GM23248 (cell line): ENCODE measurements around the gene FLAD1.

Experiments
- EZH2 ChIP-seq: fragments of 200-600 bp; sonication (generic); IDR thresholded peaks from 2 replicates; pipeline ENCODE4 v1.6.1; 2018; ENCODE audit warnings: antibody characterized with exemption, mild to moderate bottlenecking; ENCODE audit not compliant: insufficient read depth, poor library complexity, severe bottlenecking
- EZH2phosphoT487 ChIP-seq: fragments of 200-600 bp; sonication (generic); IDR thresholded peaks from 2 replicates; pipeline ENCODE4 v1.6.1; 2018; ENCODE audit warnings: antibody characterized with exemption, moderate library complexity, mild to moderate bottlenecking, low read depth; ENCODE audit not compliant: insufficient read depth

DNA sequence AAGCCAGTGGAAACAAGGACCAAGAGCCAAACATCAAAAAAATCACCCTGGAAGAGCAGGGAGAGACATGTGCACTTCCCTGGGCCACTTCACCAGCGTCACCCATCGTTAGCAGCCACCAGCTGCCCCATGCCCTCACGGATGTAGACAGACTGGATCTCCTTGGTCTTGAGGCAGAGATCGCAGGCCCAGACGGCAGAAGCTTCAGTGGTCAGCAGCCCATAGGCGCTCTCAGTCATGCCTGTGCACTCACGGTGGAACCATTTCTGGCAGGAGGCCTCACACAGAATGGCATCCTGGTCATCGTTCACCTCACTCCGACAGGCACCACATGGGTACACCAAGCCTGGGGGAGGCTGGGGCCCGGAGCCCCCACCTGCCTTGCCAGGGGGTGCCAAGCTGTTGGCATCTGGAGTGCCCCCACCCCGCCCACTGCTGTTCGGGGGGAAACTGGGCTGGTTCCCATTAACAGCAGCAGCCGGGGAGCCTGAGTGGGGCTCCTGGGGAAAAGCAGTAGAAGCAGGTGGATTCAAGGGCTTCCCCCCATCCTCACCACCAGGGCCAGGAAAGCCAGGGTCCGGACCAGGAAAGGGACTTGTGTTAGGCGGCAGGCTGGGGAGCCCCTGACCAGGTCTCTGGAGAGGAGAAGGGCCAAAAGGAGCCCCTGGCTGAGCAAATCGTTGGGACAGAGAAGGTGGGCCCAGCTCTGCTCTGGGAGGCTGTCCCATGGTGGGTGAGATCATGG is 24.3 kb upstream of the FLAD1 start:
- TF ChIP-seq EZH2, result no peak
- no peak for TF ChIP-seq EZH2phosphoT487
